Measurements from ENCODE around the gene CCDC174. TPM values are rescaled to one million over a fixed set of nuclear protein-coding genes. Genes with fewer than 3 reads are reported as not detected.
A peak's percentile ranks its signal among the peaks of the same experiment; 100 is the strongest.

Gene CCDC174
- polyA plus RNA-seq, 2 of the 4 experiments (the other 2 are of a cell fraction): 12.6 to 17.6 TPM

DNA sequence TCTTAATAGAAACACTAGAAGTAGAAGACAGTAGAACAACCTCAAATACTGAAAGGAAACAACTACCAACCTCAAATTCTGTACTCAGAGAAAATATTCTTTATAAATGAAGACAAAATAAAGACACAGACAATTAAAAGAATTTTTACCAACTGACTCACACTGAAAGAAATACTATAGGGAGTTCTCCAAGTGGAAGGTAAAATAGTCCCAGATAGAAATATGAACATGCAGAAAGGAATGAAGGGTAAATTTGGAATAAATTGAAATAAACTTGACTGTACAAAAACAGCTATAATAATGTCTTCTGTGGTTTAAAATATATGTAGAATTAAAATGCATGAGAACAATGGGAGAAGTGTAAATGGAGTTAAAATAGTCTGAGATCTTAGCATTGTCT lies 36.7 kb upstream of the CCDC174 start:
- Histone ChIP-seq H3K9me3 (no peaks in the 10 kb centered on the region), H3K4me1 (peaks cover 8% of the 10 kb centered on the region; the same call in 2 of the 3 replicates), H3K4me3 (no peak overlapping the region), H3K4me2 (no peak overlapping the region), H3K27ac (no peak overlapping the region)
- DNase-seq (ENCODE audit: low read depth in 1 of 2, low spot score in 1 of 2) (no peak), ATAC-seq (no peak), FAIRE-seq (no peak)
- ChIA-PET POLR2A (no interaction called here), CTCF (interaction anchor here (1.2 kb wide), 1 partner anchor 11 kb away, joined by 3 read pairs; no protein-coding TSS in a partner anchor)
- TF ChIP-seq HOXB13 (CRISPR knock-in tag; IDR thresholded peaks at IDR 0.05; ENCODE audit: low read depth) (no peak), ZFP36 (IDR thresholded peaks at IDR 0.05; ENCODE audit: borderline replicate concordance, partially characterized antibody) (no peak), CBX8 (IDR thresholded peaks at IDR 0.05) (no peak), MYC (IDR thresholded peaks at IDR 0.05; ENCODE audit: borderline replicate concordance, low read length) (no peak), NPAS2 (CRISPR knock-in tag; IDR thresholded peaks at IDR 0.05; ENCODE audit: borderline replicate concordance) (no peak), CBX2 (IDR thresholded peaks at IDR 0.05; ENCODE audit: borderline replicate concordance, low read depth) (no peak), KDM1A (IDR thresholded peaks at IDR 0.05; ENCODE audit: low read depth) (no peak), CHD2 (IDR thresholded peaks at IDR 0.05; ENCODE audit: low read length, partially characterized antibody) (no peak), RNF2 (IDR thresholded peaks at IDR 0.05; ENCODE audit: borderline replicate concordance, low read depth) (no peak), PBX3 (IDR thresholded peaks at IDR 0.05) (no peak), RCOR1 (IDR thresholded peaks at IDR 0.05; ENCODE audit: low read depth, low read length) (no peak), RARB (CRISPR knock-in tag; IDR thresholded peaks at IDR 0.05) (no peak), EP300 (IDR thresholded peaks at IDR 0.05) (no peak), MAZ (IDR thresholded peaks at IDR 0.05; ENCODE audit: borderline replicate concordance, low read depth, low read length) (no peak)
- TF ChIP-seq, protein P1, sequence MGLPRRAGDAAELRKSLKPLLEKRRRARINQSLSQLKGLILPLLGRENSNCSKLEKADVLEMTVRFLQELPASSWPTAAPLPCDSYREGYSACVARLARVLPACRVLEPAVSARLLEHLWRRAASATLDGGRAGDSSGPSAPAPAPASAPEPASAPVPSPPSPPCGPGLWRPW (IDR thresholded peaks at IDR 0.05): no peak
- TF ChIP-seq, protein P2, sequence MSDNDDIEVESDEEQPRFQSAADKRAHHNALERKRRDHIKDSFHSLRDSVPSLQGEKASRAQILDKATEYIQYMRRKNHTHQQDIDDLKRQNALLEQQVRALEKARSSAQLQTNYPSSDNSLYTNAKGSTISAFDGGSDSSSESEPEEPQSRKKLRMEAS (IDR thresholded peaks at IDR 0.05): no peak

DNA sequence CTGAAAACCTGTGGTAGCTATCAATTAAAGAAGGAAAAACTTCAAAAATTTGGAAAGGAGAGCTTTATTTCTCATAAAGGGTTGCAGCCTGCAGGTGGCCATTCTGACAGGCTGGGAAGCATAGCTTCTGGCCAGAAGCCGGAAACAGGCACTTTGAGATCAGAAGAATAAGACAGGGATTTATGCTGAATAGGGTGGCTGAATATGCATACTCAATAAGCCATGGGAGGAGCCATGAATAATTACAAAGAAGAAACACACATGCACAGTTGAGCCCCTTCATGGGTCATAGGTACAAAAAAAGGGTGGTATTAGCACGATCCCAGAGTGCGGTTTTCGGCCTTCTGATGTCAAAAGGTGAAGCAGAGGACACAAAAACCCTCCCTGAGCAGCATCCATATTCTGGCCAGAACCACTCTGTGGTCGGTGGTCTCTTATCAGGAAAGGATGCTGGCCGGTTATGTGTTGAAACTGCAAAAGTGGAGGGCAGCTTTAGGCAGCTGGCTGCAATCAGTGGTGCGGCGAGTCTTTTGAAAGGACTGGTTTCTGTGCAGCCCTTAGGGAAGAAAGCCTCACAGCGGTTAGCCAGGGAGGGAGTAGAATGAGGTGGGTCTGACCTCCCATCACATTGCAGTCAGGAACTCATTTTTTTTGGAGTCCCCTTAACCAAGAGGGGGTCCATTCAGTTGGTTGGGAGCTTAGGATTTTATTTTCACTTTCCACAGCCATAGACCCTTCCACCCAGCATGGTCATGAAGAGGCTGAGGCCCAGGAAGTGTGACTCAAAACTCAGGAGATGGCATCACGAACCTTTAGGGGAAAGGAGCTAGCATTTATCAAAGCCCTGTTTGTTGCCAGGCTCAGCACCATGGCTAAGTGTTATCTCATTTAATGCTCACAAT lies 34.7 kb upstream of the CCDC174 start:
- ChIA-PET POLR2A (interaction anchor here (2.0 kb wide), 1 partner anchor 35 kb away, joined by 7 read pairs; the partner anchor contains the start of gene CCDC174), CTCF (interaction anchor here (0.6 to 4.0 kb wide), 6 partner anchors 10 to 394 kb away, joined by 3 to 17 read pairs (median 4); no protein-coding TSS in a partner anchor)
- Histone ChIP-seq H3K4me3 (no peak overlapping the region), H3K4me2 (no peak overlapping the region), H3K27ac (no peak overlapping the region), H3K9me3 (no peaks in the 10 kb centered on the region), H3K4me1 (peaks cover 8% of the 10 kb centered on the region; the same call in 2 of the 3 replicates)
- ATAC-seq (0 out of 6 replicates have a peak, but pooled peaks of 1 of the 2 experiments have one; percentile 33), DNase-seq (ENCODE audit: low read depth in 1 of 2, low spot score in 1 of 2) (no peak), FAIRE-seq (no peak)
- TF ChIP-seq ZNF302 (CRISPR knock-in tag; IDR thresholded peaks at IDR 0.05): no peak
- 71% methylated on average over 10 of the region's 10 CpGs for WGBS (ENCODE audit: missing lambda C conversion rate)

DNA sequence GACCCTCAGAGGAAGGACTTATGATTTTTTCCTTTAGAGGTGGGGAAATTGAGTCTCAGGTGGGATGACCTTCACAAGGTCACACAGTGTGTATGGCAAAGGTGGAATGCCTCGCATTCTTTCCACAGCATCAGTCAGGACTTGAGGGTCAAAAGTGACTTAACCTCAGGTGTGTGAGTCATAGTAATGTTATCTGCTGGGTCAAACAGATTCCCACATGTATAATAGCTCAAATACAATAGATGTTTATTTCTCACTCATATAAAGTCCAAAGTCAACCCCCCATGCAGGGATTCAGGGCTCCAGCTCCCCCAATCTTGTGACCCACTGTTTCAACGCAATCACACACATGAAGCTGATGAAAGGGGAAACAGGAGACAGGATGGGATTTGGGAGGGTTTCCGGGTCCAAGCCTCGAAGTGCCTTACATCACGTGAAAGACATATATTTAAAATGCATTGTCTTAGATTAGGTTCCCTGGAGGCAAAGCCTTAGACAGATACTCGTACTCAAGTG lies 34.0 kb upstream of the CCDC174 start:
- H3K4me3 ChIP-seq: no peak overlapping the region
- no peaks in the 10 kb centered on the region for H3K9me3 ChIP-seq
- DNase-seq (ENCODE audit: low read depth in 1 of 2, low spot score in 1 of 2) (no peak), FAIRE-seq (no peak), ATAC-seq (no peak)
- ChIA-PET CTCF (interaction anchor here (0.6 to 4.0 kb wide), 7 partner anchors 10 to 732 kb away, joined by 3 to 17 read pairs (median 4); no protein-coding TSS in a partner anchor), POLR2A (interaction anchor here (2.0 kb wide), 1 partner anchor 34 kb away, joined by 7 read pairs; the partner anchor contains the start of gene CCDC174)
- WGBS (ENCODE audit: missing lambda C conversion rate): 49% methylated on average over 6 of the region's 6 CpGs
- H3K27ac ChIP-seq: no peak overlapping the region
- peak; percentile 52; the same call in 1 of the 2 replicates for TF ChIP-seq ESRRA (IDR thresholded peaks at IDR 0.05; ENCODE audit: borderline replicate concordance, low read length)
- TF ChIP-seq TFCP2L1 (CRISPR knock-in tag; IDR thresholded peaks at IDR 0.05): no peak
- no peak for TF ChIP-seq KDM5A (IDR thresholded peaks at IDR 0.05)
- no peak for TF ChIP-seq CHD4 (IDR thresholded peaks at IDR 0.05; ENCODE audit: borderline replicate concordance)
- no peak for TF ChIP-seq NR3C1 (IDR thresholded peaks at IDR 0.05)
- H3K4me2 ChIP-seq: no peak overlapping the region
- H3K4me1 ChIP-seq: peaks cover 8% of the 10 kb centered on the region; the same call in 2 of the 3 replicates

Data from A549 (cell line).